Erythroblast (primary cell): Measurements from ENCODE around the gene NDUFS6.
A peak's percentile ranks its signal among the peaks of the same experiment; 100 is the strongest.

Experiments
- GATA1 ChIP-seq: IDR thresholded peaks from 2 replicates; pipeline ENCODE4 v1.6.1; 2011; ENCODE audit warnings: low read depth, mild to moderate bottlenecking, control low read depth, low read length, moderate library complexity
- POLR2A ChIP-seq: IDR thresholded peaks from 2 replicates; pipeline ENCODE4 v1.6.1; 2011; ENCODE audit warnings: mild to moderate bottlenecking, low read length

DNA sequence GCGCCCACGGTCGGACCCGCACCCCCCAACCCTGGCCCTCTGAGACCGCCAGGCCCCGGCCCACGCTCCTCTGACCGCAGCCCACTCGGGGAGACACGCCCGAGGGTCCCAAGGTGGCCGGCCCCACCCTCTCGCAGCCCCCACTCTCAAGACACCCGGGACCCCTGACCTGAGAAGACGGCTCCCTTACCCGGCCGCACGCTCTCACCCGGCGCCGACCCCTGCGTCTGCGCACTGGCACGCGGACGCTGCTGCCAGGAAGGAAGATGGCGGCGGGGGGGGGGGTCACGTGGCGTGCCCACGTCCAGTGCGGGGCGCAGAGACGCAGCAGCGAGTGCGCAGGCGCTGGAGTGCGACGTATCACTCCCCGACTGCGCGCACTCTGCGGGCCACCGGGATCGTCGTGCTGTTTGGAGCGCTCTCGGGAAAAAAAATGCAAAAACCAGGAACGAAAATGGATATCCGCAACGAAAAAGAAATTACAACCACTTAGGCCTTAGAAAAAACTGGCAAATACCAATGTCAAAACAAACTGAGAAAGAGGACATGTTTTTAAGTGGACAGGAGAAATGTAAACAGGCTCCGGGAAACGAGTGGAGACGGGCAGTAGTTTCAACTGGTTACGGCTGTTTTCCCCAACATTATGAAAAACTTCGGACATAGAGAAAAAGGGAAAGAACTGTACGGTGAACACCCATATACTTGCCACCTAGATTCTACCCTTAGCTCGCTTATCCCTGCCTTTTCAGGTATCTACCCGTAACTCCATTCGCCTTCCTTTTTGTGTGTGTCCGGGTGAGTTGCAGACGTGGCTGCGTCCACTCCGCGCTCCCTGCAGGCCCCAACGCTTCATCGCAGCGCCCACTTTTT, 1.4 kb upstream of the NDUFS6 start, which contains the start of gene MRPL36:
- TF ChIP-seq POLR2A (peak; percentile 88), GATA1 (no peak)
